Measurements from ENCODE around the gene DUSP7.

Gene DUSP7

GRCh38 chr3:52010431-52010830 lies 45.9 kb downstream of the DUSP7 start:
- no peak for DNase-seq (ENCODE audit: low spot score)

- DNase-seq (ENCODE audit: low spot score) = no peak
These were observed 49.1 kb downstream of the DUSP7 start for GRCh38 chr3:52007291-52007690.

- DNase-seq (ENCODE audit: low spot score) = peak; percentile 43
These were observed 49.6 kb downstream of the DUSP7 start for GRCh38 chr3:52006820-52007133.

GRCh38 chr3:52006017-52006819 lies 50.2 kb downstream of the DUSP7 start:
- peak; percentile 60 for DNase-seq (ENCODE audit: low spot score)

GRCh38 chr3:52005571-52005986 lies 50.8 kb downstream of the DUSP7 start:
- peak; percentile 68 for DNase-seq (ENCODE audit: low spot score)

- no peak for DNase-seq (ENCODE audit: low spot score)
These were observed 51.4 kb downstream of the DUSP7 start for GRCh38 chr3:52004906-52005395.

GRCh38 chr3:52004163-52004787 lies 52.1 kb downstream of the DUSP7 start:
- peak; percentile 81 for DNase-seq (ENCODE audit: low spot score)

GRCh38 chr3:52002748-52003147 lies 53.6 kb downstream of the DUSP7 start:
- DNase-seq (ENCODE audit: low spot score) = no peak

- DNase-seq (ENCODE audit: low spot score) = peak; percentile 81
These were observed 54.9 kb downstream of the DUSP7 start for GRCh38 chr3:52001443-52001974.

GRCh38 chr3:51999846-52000245 lies 56.5 kb downstream of the DUSP7 start:
- no peak for DNase-seq (ENCODE audit: low spot score)

Data from SK-N-DZ (cell line).